Measurements from ENCODE around the gene ENDOG.

DNA sequence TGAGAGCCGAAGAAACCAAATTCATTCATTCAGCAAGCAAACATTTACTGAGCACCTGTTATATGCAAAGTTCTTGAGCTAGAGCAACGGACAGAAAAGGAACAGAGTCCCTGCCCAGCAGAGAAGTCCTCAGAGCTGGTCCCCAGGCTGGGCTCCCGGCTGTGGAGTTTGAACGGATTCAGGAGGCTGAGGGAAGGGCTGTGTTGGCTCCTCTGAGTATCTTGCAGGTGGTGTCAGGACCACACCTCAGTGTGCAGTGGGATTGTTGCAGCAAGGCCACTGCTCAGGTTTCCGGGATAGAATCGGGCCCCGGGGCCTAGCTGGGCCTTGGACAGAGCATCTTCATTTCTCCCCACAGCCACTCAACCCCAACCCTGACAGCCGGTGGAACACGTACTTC lies 26.2 kb upstream of the ENDOG start:
- TF ChIP-seq, protein P1, sequence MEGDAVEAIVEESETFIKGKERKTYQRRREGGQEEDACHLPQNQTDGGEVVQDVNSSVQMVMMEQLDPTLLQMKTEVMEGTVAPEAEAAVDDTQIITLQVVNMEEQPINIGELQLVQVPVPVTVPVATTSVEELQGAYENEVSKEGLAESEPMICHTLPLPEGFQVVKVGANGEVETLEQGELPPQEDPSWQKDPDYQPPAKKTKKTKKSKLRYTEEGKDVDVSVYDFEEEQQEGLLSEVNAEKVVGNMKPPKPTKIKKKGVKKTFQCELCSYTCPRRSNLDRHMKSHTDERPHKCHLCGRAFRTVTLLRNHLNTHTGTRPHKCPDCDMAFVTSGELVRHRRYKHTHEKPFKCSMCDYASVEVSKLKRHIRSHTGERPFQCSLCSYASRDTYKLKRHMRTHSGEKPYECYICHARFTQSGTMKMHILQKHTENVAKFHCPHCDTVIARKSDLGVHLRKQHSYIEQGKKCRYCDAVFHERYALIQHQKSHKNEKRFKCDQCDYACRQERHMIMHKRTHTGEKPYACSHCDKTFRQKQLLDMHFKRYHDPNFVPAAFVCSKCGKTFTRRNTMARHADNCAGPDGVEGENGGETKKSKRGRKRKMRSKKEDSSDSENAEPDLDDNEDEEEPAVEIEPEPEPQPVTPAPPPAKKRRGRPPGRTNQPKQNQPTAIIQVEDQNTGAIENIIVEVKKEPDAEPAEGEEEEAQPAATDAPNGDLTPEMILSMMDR (IDR thresholded peaks at IDR 0.05) = no peak
- TF ChIP-seq POLR2A (IDR thresholded peaks at IDR 0.05) = no peak

All from testis (tissue), 2 donors.